SU-DHL-6 (cell line): Measurements from ENCODE around the gene ITSN1.

ENCODE experiments used
- EZH2phosphoT487 ChIP-seq: fragments of 200-600 bp; sonication (generic), shearing (Covaris generic); conservative IDR thresholded peaks from 2 replicates; pipeline ENCODE4 v1.6.1; 2018; ENCODE audit warnings: mild to moderate bottlenecking, antibody characterized with exemption, low read length, moderate library complexity, mixed read lengths
- TF ChIP-seq, protein P1 (sequence below): fragments of 200-600 bp; sonication (generic); IDR thresholded peaks from one replicate; pipeline ENCODE4 v1.5.1; 2017; ENCODE audit warnings: antibody characterized with exemption, mild to moderate bottlenecking, low read length, moderate library complexity; ENCODE audit not compliant: insufficient read depth, poor library complexity, severe bottlenecking

DNA sequence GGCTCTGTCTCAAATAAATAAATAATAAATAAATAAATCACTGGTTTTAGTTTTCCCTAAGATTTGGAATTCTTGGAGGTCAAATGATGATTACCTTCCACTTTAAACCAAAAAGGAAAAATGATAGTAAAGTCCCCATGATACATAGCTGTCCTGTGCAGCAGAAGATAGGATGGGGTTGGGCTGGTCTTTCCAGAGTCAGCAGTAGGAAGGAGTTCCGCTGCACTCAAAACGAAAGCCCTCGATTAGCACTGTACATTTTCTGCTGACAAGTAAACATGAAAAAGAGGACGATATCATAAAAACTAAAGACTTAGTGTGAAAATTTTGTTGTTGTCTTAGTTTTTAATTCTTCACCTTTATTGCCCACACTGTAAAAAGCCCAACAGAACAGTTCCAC lies 193.6 kb downstream of the ITSN1 start:
- TF ChIP-seq, protein P1, sequence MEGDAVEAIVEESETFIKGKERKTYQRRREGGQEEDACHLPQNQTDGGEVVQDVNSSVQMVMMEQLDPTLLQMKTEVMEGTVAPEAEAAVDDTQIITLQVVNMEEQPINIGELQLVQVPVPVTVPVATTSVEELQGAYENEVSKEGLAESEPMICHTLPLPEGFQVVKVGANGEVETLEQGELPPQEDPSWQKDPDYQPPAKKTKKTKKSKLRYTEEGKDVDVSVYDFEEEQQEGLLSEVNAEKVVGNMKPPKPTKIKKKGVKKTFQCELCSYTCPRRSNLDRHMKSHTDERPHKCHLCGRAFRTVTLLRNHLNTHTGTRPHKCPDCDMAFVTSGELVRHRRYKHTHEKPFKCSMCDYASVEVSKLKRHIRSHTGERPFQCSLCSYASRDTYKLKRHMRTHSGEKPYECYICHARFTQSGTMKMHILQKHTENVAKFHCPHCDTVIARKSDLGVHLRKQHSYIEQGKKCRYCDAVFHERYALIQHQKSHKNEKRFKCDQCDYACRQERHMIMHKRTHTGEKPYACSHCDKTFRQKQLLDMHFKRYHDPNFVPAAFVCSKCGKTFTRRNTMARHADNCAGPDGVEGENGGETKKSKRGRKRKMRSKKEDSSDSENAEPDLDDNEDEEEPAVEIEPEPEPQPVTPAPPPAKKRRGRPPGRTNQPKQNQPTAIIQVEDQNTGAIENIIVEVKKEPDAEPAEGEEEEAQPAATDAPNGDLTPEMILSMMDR, result no peak
- TF ChIP-seq EZH2phosphoT487, result no peak
